Measurements from ENCODE around the gene SMARCD1.

DNA sequence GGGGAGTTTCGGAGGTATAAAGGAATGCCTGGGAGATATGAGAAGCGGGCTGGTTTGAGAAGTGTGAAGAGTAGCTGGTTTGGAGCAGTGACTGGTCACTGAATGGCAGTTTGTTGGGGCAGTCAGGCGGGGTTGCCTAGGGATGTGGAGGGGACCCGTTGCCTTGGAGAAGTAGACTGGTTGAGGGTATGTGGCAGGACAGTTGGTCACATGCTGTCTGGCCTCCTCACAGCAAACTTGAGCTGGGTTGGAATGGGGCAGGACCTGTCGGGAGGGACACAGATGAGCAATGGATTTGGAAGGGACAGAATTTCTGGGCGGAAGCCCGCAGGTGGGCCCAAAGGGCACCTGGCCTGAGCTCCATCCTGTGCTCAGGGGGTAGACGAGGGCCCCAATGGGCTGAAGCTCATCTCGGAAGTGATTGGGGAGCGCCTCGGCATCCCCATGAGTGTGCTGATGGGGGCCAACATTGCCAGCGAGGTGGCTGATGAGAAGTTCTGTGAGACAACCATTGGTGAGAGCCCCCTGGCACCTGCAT is 20.8 kb downstream of the SMARCD1 start:
- TF ChIP-seq CTCF (IDR thresholded peaks at IDR 0.05; ENCODE audit: poor library complexity) = no peak
- no peak for TF ChIP-seq EZH2 (IDR thresholded peaks at IDR 0.05; ENCODE audit: borderline replicate concordance)
